GM19372 (cell line): ENCODE results near the gene CENPP.

Source experiments
- ATAC-seq: cut with Tn5 transposase; IDR thresholded peaks from one replicate; pipeline ENCODE4 v1.9.1; 2021; ENCODE audit warnings: mild to moderate bottlenecking, low read depth, moderate library complexity; ENCODE audit not compliant: unreplicated experiment

Gene CENPP

GRCh38 chr9:92666236-92666635 is 340.5 kb downstream of the CENPP start:
- no peak for ATAC-seq

GRCh38 chr9:92666912-92667532 is 341.3 kb downstream of the CENPP start:
- no peak for ATAC-seq

GRCh38 chr9:92668746-92669526 is 343.2 kb downstream of the CENPP start:
- no peak for ATAC-seq

- ATAC-seq = no peak
Measured at GRCh38 chr9:92669527-92669889, 343.8 kb downstream of the CENPP start.
